GM23338 (cell line): ENCODE results near the gene RAB40A. TPM values are rescaled to one million over a fixed set of nuclear protein-coding genes. Genes with fewer than 3 reads are reported as not detected.

Source experiments
- ATAC-seq: fragments of 200-7000 bp; cut with Tn5 transposase; 3 replicates; pipeline ENCODE4 v1.9.1; 2020
- DNase-seq: peaks from one replicate; pipeline ENCODE4 v3.0.0-alpha.2; 2015; ENCODE audit warnings: low spot score
- H2AFZ ChIP-seq: fragments of 200-600 bp; sonication (generic); 2 replicates; pipeline ENCODE4 v1.8.0; 2016; ENCODE audit warnings: antibody characterized with exemption, mild to moderate bottlenecking, moderate library complexity
- H3F3A ChIP-seq: fragments of 200-600 bp; sonication (generic); replicated peaks from 2 replicates; pipeline ENCODE4 v1.8.0; 2017; ENCODE audit warnings: antibody characterized with exemption, mixed run types, low read depth
- H3K27ac ChIP-seq: fragments of 200-600 bp; sonication (generic); 2 replicates; pipeline ENCODE4 v1.6.1; 2016; ENCODE audit warnings: low read depth
- H3K27me3 ChIP-seq: fragments of 200-600 bp; sonication (generic); 2 replicates; pipeline ENCODE4 v1.8.0; 2016; ENCODE audit warnings: mild to moderate bottlenecking, mixed run types, moderate library complexity; ENCODE audit not compliant: insufficient read depth
- H3K36me3 ChIP-seq: fragments of 200-600 bp; sonication (generic); 2 replicates; pipeline ENCODE4 v1.8.0; 2016; ENCODE audit warnings: mild to moderate bottlenecking; ENCODE audit not compliant: insufficient read depth
- H3K4me1 ChIP-seq: fragments of 200-600 bp; sonication (generic); 2 replicates; pipeline ENCODE4 v1.8.0; 2016; ENCODE audit warnings: mild to moderate bottlenecking, moderate library complexity; ENCODE audit not compliant: insufficient read depth
- H3K4me2 ChIP-seq: fragments of 200-600 bp; sonication (generic); 2 replicates; pipeline ENCODE4 v1.7.1; 2017; ENCODE audit warnings: mixed run types
- H3K4me3 ChIP-seq: fragments of 200-600 bp; sonication (generic); 2 replicates; pipeline ENCODE4 v1.6.1; 2016; ENCODE audit warnings: mixed run types
- H3K79me2 ChIP-seq: fragments of 200-600 bp; sonication (generic); replicated peaks from 2 replicates; pipeline ENCODE4 v1.8.0; 2017; ENCODE audit warnings: mild to moderate bottlenecking; ENCODE audit not compliant: insufficient read depth
- H3K9me2 ChIP-seq: fragments of 200-600 bp; sonication (generic); 2 replicates; pipeline ENCODE4 v1.8.0; 2017; ENCODE audit not compliant: insufficient read depth
- H4K20me1 ChIP-seq: fragments of 200-600 bp; sonication (generic); replicated peaks from 2 replicates; pipeline ENCODE4 v1.8.0; 2017; ENCODE audit warnings: mild to moderate bottlenecking; ENCODE audit not compliant: insufficient read depth
- H3K27ac Mint-ChIP-seq: 2 replicates; pipeline ENCODE4 v1.8.0; 2020; ENCODE audit warnings: inconsistent platforms, mild to moderate bottlenecking, moderate library complexity, mixed read lengths
- H3K27me3 Mint-ChIP-seq: 3 replicates; pipeline ENCODE4 v1.8.0; 2022; ENCODE audit warnings: low read depth, mild to moderate bottlenecking, moderate library complexity, mixed read lengths, inconsistent platforms; ENCODE audit not compliant: insufficient read depth, poor library complexity
- H3K36me3 Mint-ChIP-seq: 3 replicates; pipeline ENCODE4 v1.8.0; 2021; ENCODE audit warnings: low read depth, mild to moderate bottlenecking, inconsistent platforms, moderate library complexity, mixed read lengths
- H3K4me1 Mint-ChIP-seq: 3 replicates; pipeline ENCODE4 v1.8.0; 2020; ENCODE audit warnings: mild to moderate bottlenecking, inconsistent platforms, mixed read lengths
- H3K4me3 Mint-ChIP-seq: 3 replicates; pipeline ENCODE4 v1.8.0; 2021; ENCODE audit warnings: moderate library complexity, mild to moderate bottlenecking, inconsistent platforms, mixed read lengths
- H3K9me3 Mint-ChIP-seq: 3 replicates; pipeline ENCODE4 v1.8.0; 2020; ENCODE audit warnings: moderate library complexity, mild to moderate bottlenecking, inconsistent platforms, mixed read lengths
- CREB1 ChIP-seq: fragments of 250-450 bp; sonication (Bioruptor Pico); IDR thresholded peaks from 2 replicates; pipeline ENCODE4 v1.5.0; 2020; ENCODE audit warnings: low read depth, mild to moderate bottlenecking, moderate library complexity
- CTCF ChIP-seq, 2 experiments: fragments of 200-600 bp in 1 of 2; sonication (generic) in 1 of 2; conservative IDR thresholded peaks; 2 replicates each; pipeline versions ENCODE4 v1.5.1 to v1.6.1; 2016 to 2017; ENCODE audit warnings: antibody characterized with exemption in 2 of 2, low read depth in 2 of 2, mild to moderate bottlenecking in 2 of 2, moderate library complexity in 1 of 2
- ETS1 ChIP-seq: IDR thresholded peaks from 2 replicates; pipeline ENCODE4 v1.6.1; 2016; ENCODE audit warnings: antibody characterized with exemption
- EZH2 ChIP-seq: fragments of 200-600 bp; sonication (generic); IDR thresholded peaks from one replicate; pipeline ENCODE4 v1.8.0; 2017; ENCODE audit warnings: antibody characterized with exemption, mild to moderate bottlenecking, low read depth; ENCODE audit not compliant: unreplicated experiment
- EZH2phosphoT487 ChIP-seq: fragments of 200-600 bp; sonication (generic); IDR thresholded peaks from one replicate; pipeline ENCODE4 v1.8.1; 2018; ENCODE audit warnings: antibody characterized with exemption; ENCODE audit not compliant: unreplicated experiment
- JUNB ChIP-seq: IDR thresholded peaks from one replicate; pipeline ENCODE4 v1.6.1; 2016; ENCODE audit warnings: antibody characterized with exemption; ENCODE audit not compliant: unreplicated experiment
- NANOG ChIP-seq: IDR thresholded peaks from 2 replicates; pipeline ENCODE4 v1.6.1; 2016; ENCODE audit warnings: antibody characterized with exemption, borderline replicate concordance
- POLR2AphosphoS5 ChIP-seq: IDR thresholded peaks from 2 replicates; pipeline ENCODE4 v1.6.1; 2016; ENCODE audit warnings: antibody characterized with exemption, low read depth
- REST ChIP-seq: IDR thresholded peaks from one replicate; pipeline ENCODE4 v1.6.1; 2018; ENCODE audit warnings: antibody characterized with exemption; ENCODE audit not compliant: unreplicated experiment
- STAT1 ChIP-seq: IDR thresholded peaks from one replicate; pipeline ENCODE4 v1.6.1; 2016; ENCODE audit warnings: antibody characterized with exemption; ENCODE audit not compliant: unreplicated experiment
- ZNF114 ChIP-seq: fragments of 250-450 bp; sonication (Bioruptor Pico); IDR thresholded peaks from 2 replicates; pipeline ENCODE4 v1.5.0; 2020; ENCODE audit warnings: mild to moderate bottlenecking, moderate library complexity
- ZNF331 ChIP-seq: fragments of 250-450 bp; sonication (Bioruptor Pico); IDR thresholded peaks from 2 replicates; pipeline ENCODE4 v1.5.0; 2020; ENCODE audit warnings: low read depth, mild to moderate bottlenecking, moderate library complexity
- polyA plus RNA-seq: library from polyadenylated mRNA; unstranded; fragments of >200 nt; fragmentation: Nextera tagmentation; extraction: Ambion mirVana; gene quantifications from 2 replicates; pipeline ENCODE4 v1.2.1, GENCODE V29; 2016
- total RNA-seq: library from RNA; depleted of rRNA; stranded (reverse); fragments of >200 nt; shearing (Covaris generic); gene quantifications from 2 replicates; pipeline ENCODE4 v1.2.3, GENCODE V29; 2014
- TF ChIP-seq, protein P1 (sequence below): fragments of 250-450 bp; sonication (Bioruptor Pico); IDR thresholded peaks from 2 replicates; pipeline ENCODE4 v1.5.0; 2020; ENCODE audit warnings: mild to moderate bottlenecking, moderate library complexity

RAB40A gene
- total and polyA plus RNA-seq, 2 experiments from 2014 or later: 2.0 TPM; not detected in 1

GRCh38 chrX:103531002-103531401, 11.7 kb upstream of the RAB40A start:
- ATAC-seq: no peak
- H3K27me3 ChIP-seq: no peaks in the 10 kb centered on the region
- H3K4me3 ChIP-seq: no peak overlapping the region
- H3K36me3 ChIP-seq: no peaks in the 10 kb centered on the region
- no peak for TF ChIP-seq STAT1
- TF ChIP-seq REST: no peak
- no peak for TF ChIP-seq ZNF114 (CRISPR knock-in tag)
- no peak for TF ChIP-seq EZH2phosphoT487
- TF ChIP-seq NANOG: no peak
- TF ChIP-seq, protein P1, sequence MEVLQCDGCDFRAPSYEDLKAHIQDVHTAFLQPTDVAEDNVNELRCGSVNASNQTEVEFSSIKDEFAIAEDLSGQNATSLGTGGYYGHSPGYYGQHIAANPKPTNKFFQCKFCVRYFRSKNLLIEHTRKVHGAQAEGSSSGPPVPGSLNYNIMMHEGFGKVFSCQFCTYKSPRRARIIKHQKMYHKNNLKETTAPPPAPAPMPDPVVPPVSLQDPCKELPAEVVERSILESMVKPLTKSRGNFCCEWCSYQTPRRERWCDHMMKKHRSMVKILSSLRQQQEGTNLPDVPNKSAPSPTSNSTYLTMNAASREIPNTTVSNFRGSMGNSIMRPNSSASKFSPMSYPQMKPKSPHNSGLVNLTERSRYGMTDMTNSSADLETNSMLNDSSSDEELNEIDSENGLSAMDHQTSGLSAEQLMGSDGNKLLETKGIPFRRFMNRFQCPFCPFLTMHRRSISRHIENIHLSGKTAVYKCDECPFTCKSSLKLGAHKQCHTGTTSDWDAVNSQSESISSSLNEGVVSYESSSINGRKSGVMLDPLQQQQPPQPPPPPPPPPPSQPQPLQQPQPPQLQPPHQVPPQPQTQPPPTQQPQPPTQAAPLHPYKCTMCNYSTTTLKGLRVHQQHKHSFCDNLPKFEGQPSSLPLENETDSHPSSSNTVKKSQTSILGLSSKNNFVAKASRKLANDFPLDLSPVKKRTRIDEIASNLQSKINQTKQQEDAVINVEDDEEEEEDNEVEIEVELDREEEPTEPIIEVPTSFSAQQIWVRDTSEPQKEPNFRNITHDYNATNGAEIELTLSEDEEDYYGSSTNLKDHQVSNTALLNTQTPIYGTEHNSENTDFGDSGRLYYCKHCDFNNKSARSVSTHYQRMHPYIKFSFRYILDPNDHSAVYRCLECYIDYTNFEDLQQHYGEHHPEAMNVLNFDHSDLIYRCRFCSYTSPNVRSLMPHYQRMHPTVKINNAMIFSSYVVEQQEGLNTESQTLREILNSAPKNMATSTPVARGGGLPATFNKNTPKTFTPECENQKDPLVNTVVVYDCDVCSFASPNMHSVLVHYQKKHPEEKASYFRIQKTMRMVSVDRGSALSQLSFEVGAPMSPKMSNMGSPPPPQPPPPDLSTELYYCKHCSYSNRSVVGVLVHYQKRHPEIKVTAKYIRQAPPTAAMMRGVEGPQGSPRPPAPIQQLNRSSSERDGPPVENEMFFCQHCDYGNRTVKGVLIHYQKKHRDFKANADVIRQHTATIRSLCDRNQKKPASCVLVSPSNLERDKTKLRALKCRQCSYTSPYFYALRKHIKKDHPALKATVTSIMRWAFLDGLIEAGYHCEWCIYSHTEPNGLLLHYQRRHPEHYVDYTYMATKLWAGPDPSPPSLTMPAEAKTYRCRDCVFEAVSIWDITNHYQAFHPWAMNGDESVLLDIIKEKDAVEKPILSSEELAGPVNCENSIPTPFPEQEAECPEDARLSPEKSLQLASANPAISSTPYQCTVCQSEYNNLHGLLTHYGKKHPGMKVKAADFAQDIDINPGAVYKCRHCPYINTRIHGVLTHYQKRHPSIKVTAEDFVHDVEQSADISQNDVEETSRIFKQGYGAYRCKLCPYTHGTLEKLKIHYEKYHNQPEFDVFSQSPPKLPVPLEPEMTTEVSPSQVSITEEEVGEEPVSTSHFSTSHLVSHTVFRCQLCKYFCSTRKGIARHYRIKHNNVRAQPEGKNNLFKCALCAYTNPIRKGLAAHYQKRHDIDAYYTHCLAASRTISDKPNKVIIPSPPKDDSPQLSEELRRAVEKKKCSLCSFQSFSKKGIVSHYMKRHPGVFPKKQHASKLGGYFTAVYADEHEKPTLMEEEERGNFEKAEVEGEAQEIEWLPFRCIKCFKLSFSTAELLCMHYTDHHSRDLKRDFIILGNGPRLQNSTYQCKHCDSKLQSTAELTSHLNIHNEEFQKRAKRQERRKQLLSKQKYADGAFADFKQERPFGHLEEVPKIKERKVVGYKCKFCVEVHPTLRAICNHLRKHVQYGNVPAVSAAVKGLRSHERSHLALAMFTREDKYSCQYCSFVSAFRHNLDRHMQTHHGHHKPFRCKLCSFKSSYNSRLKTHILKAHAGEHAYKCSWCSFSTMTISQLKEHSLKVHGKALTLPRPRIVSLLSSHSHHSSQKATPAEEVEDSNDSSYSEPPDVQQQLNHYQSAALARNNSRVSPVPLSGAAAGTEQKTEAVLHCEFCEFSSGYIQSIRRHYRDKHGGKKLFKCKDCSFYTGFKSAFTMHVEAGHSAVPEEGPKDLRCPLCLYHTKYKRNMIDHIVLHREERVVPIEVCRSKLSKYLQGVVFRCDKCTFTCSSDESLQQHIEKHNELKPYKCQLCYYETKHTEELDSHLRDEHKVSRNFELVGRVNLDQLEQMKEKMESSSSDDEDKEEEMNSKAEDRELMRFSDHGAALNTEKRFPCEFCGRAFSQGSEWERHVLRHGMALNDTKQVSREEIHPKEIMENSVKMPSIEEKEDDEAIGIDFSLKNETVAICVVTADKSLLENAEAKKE: no peak
- TF ChIP-seq POLR2AphosphoS5: no peak
- TF ChIP-seq JUNB: no peak
- no peak for TF ChIP-seq CREB1 (CRISPR knock-in tag)
- no peak for TF ChIP-seq ETS1
- TF ChIP-seq CTCF (conservative IDR thresholded peaks at IDR 0.05; ENCODE audit: low read depth in 2 of 2): no peak
- TF ChIP-seq EZH2: no peak
- no peak for TF ChIP-seq ZNF331
- Mint-ChIP-seq H3K4me3 (no peak overlapping the region), H3K36me3 (no peaks in the 10 kb centered on the region), H3K4me1 (peaks cover 6% of the 10 kb centered on the region; the same call in 1 of the 3 replicates), H3K9me3 (no peaks in the 10 kb centered on the region; the same call in 2 of the 3 replicates), H3K27me3 (peaks cover 8% of the 10 kb centered on the region), H3K27ac (no peak overlapping the region)
- no peaks in the 10 kb centered on the region for H4K20me1 ChIP-seq
- H3K4me1 ChIP-seq: no peaks in the 10 kb centered on the region
- H2AFZ ChIP-seq: no peak overlapping the region
- no peaks in the 10 kb centered on the region for H3K79me2 ChIP-seq
- DNase-seq: no peak
- H3K9me2 ChIP-seq: no peaks in the 10 kb centered on the region
- H3F3A ChIP-seq: no peaks in the 10 kb centered on the region
- no peak overlapping the region for H3K27ac ChIP-seq
- H3K4me2 ChIP-seq: no peak overlapping the region
